ENCODE results near the gene MRPL12. TPM values are rescaled to one million over a fixed set of nuclear protein-coding genes. Genes with fewer than 3 reads are reported as not detected.

Gene MRPL12
- total and polyA plus RNA-seq, 2 of the 13 experiments (the other 11 are each of a cell fraction or from before 2014, with no cell fraction given): 39.1 to 94.1 TPM

DNA sequence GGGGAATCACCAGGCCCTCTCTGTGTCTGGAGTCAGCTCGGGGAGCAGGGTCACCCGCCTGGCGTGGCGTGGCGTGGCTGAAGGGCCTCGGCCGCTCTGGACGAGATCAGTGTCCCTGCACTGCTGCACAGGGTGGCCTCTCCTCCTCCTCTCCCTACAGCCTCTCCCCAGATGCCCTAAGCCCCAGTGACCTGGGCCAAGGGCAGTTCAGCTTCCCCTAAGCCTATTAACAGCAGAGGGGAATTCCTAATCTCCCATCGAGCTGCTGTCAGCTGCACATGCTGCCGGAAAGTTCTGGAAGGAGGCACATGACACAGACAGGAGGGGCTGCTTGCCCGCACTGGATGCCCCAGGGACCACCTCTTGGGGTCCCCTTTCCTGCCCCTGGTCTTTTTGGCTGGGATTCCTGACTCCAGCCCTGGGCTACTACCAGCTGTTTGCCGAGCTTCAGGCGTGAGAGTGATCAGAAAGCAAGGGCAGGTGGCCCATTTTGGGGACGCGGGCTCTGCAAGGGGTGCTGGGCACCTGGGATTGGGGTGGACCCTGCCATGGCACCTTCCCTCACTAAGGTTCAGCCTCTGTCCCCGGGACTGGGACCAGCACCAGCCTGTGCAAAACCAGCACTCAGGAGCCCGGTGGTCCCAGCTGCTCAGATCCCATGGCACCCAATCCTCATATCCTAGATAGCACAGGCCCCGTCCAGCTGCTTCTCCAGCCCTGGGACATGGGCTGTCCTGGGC, 47.6 kb upstream of the MRPL12 start (continued):
- TF ChIP-seq, protein P1, sequence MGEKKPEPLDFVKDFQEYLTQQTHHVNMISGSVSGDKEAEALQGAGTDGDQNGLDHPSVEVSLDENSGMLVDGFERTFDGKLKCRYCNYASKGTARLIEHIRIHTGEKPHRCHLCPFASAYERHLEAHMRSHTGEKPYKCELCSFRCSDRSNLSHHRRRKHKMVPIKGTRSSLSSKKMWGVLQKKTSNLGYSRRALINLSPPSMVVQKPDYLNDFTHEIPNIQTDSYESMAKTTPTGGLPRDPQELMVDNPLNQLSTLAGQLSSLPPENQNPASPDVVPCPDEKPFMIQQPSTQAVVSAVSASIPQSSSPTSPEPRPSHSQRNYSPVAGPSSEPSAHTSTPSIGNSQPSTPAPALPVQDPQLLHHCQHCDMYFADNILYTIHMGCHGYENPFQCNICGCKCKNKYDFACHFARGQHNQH (CRISPR knock-in tag; IDR thresholded peaks at IDR 0.05): peak; percentile 53; the same call in 1 of the 2 replicates
- TF ChIP-seq ZNF331 (CRISPR knock-in tag; IDR thresholded peaks at IDR 0.05) (no peak), MYC (CRISPR knock-in tag; IDR thresholded peaks at IDR 0.05; ENCODE audit: borderline replicate concordance) (0 out of 2 replicates have a peak, but pooled peaks have one; percentile 10), HNF4G (IDR thresholded peaks at IDR 0.05; ENCODE audit: borderline replicate concordance, low read depth, low read length) (no peak), HNF4G (CRISPR knock-in tag; IDR thresholded peaks at IDR 0.05; ENCODE audit: borderline replicate concordance, low read depth) (no peak), GATA4 (IDR thresholded peaks at IDR 0.05; ENCODE audit: borderline replicate concordance, low read depth) (no peak), HHEX (CRISPR knock-in tag; IDR thresholded peaks at IDR 0.05) (no peak), IRF9 (CRISPR knock-in tag; IDR thresholded peaks at IDR 0.05; ENCODE audit: borderline replicate concordance) (peak; percentile 66; the same call in 1 of the 2 replicates), ONECUT2 (CRISPR knock-in tag; IDR thresholded peaks at IDR 0.05) (no peak), GATAD1 (CRISPR knock-in tag; IDR thresholded peaks at IDR 0.05) (0 out of 2 replicates have a peak, but pooled peaks have one; percentile 23), ZNF253 (CRISPR knock-in tag; IDR thresholded peaks at IDR 0.05; ENCODE audit: borderline replicate concordance) (no peak), ARID4A (CRISPR knock-in tag; IDR thresholded peaks at IDR 0.05; ENCODE audit: borderline replicate concordance) (peak; percentile 48; the same call in 1 of the 2 replicates), MEIS1 (CRISPR knock-in tag; IDR thresholded peaks at IDR 0.05; ENCODE audit: borderline replicate concordance) (peak; percentile 77; the same call in 1 of the 2 replicates), CBX1 (IDR thresholded peaks at IDR 0.05; ENCODE audit: low read depth) (no peak), BCL6 (CRISPR knock-in tag; IDR thresholded peaks at IDR 0.05) (peak; percentile 25; the same call in 1 of the 2 replicates), ZNF333 (CRISPR knock-in tag; IDR thresholded peaks at IDR 0.05; ENCODE audit: borderline replicate concordance) (no peak), RCOR2 (CRISPR knock-in tag; IDR thresholded peaks at IDR 0.05) (no peak), SPEN (CRISPR knock-in tag; IDR thresholded peaks at IDR 0.05; ENCODE audit: low read depth) (peak; percentile 61; the same call in 1 of the 2 replicates), SIX4 (CRISPR knock-in tag; IDR thresholded peaks at IDR 0.05) (no peak), ZFP1 (CRISPR knock-in tag; IDR thresholded peaks at IDR 0.05) (no peak), SOX13 (IDR thresholded peaks at IDR 0.05) (no peak), SOX13 (CRISPR knock-in tag; conservative IDR thresholded peaks at IDR 0.05 in 1 of 2, IDR thresholded peaks at IDR 0.05 in 1 of 2) (peak in 1 of 2 experiments; percentile 13; a peak in 1 of 4 replicates)
- TF ChIP-seq, protein P2, sequence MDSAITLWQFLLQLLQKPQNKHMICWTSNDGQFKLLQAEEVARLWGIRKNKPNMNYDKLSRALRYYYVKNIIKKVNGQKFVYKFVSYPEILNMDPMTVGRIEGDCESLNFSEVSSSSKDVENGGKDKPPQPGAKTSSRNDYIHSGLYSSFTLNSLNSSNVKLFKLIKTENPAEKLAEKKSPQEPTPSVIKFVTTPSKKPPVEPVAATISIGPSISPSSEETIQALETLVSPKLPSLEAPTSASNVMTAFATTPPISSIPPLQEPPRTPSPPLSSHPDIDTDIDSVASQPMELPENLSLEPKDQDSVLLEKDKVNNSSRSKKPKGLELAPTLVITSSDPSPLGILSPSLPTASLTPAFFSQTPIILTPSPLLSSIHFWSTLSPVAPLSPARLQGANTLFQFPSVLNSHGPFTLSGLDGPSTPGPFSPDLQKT (CRISPR knock-in tag; IDR thresholded peaks at IDR 0.05; ENCODE audit: borderline replicate concordance): no peak

Measured in HepG2 (cell line).